H1 (cell line): ENCODE measurements around the gene CYRIA. TPM values are rescaled to one million over a fixed set of nuclear protein-coding genes. Genes with fewer than 3 reads are reported as not detected.
A peak's percentile ranks its signal among the peaks of the same experiment; 100 is the strongest.

Experiments used
- CTCF ChIA-PET: fragments of 300-600 bp; sonication (Branson Sonifier 250); formaldehyde crosslinking; loops from one replicate; lab custom pipeline; 2021; ENCODE audit not compliant: partially characterized antibody; lab: Charles Lee
- POLR2A ChIA-PET: fragments of 300-600 bp; sonication (Branson Sonifier 250); formaldehyde crosslinking; loops from one replicate; lab custom pipeline; 2021; ENCODE audit warnings: inconsistent platforms; ENCODE audit not compliant: partially characterized antibody; lab: Charles Lee
- DNase-seq, 2 experiments: peaks; one replicate each; pipeline versions ENCODE4 v3.0.0 to v3.0.0-alpha.2; 2010 to 2022; ENCODE audit warnings: low spot score in 2 of 2, low read depth in 1 of 2, mixed read lengths in 1 of 2
- FAIRE-seq: peaks from 2 replicates; lab custom pipeline; 2011; peaks lifted over from hg19 to GRCh38; lab: Jason Lieb, UNC
- H2AFZ ChIP-seq: 2 replicates; pipeline ENCODE4 v1.8.1; 2012; ENCODE audit warnings: low read length, inconsistent platforms
- H2AK5ac ChIP-seq: 2 replicates; pipeline ENCODE4 v1.6.1; 2013; ENCODE audit warnings: low read depth, low read length
- H2BK120ac ChIP-seq: replicated peaks from 2 replicates; pipeline ENCODE3; 2013; ENCODE audit warnings: low read depth, low read length, inconsistent platforms
- H2BK12ac ChIP-seq: 2 replicates; pipeline ENCODE4 v1.6.1; 2013; ENCODE audit warnings: low read depth, low read length
- H2BK15ac ChIP-seq: 2 replicates; pipeline ENCODE4 v1.6.1; 2013; ENCODE audit warnings: low read length
- H2BK20ac ChIP-seq: 2 replicates; pipeline ENCODE4 v1.6.1; 2013; ENCODE audit warnings: low read length
- H2BK5ac ChIP-seq: 2 replicates; pipeline ENCODE4 v1.6.1; 2013; ENCODE audit warnings: low read depth, low read length
- H3K14ac ChIP-seq: 2 replicates; pipeline ENCODE4 v1.6.1; 2013; ENCODE audit warnings: inconsistent platforms; ENCODE audit not compliant: insufficient read length
- H3K18ac ChIP-seq: 2 replicates; pipeline ENCODE4 v1.6.1; 2013; ENCODE audit warnings: low read length; ENCODE audit errors: extremely low read depth
- H3K23ac ChIP-seq: 2 replicates; pipeline ENCODE4 v1.6.1; 2013; ENCODE audit warnings: inconsistent platforms; ENCODE audit not compliant: insufficient read length
- H3K23me2 ChIP-seq: 2 replicates; pipeline ENCODE4 v1.6.1; 2013; ENCODE audit warnings: low read depth, low read length
- H3K27ac ChIP-seq: 2 replicates; pipeline ENCODE4 v1.6.1; 2011; ENCODE audit warnings: low read depth, low read length, inconsistent platforms
- H3K27me3 ChIP-seq, 4 experiments: replicated peaks in 1 of 4; 1 replicate in 1 of 4; 2 replicates in 3 of 4; pipeline versions ENCODE4 v1.6.1 to v1.8.1; 2011 to 2013; ENCODE audit warnings: low read length in 3 of 4, mild to moderate bottlenecking in 3 of 4, inconsistent platforms in 2 of 4, mixed read lengths in 2 of 4, moderate library complexity in 1 of 4; ENCODE audit not compliant: control insufficient read depth in 3 of 4, insufficient read depth in 3 of 4; ENCODE audit errors: extremely low read depth in 1 of 4
- H3K36me3 ChIP-seq, 4 experiments: 2 replicates each; pipeline versions ENCODE4 v1.6.1 to v1.8.1; 2011 to 2013; ENCODE audit warnings: mild to moderate bottlenecking in 4 of 4, low read length in 3 of 4, moderate library complexity in 2 of 4, control low read depth in 1 of 4, inconsistent platforms in 1 of 4; ENCODE audit not compliant: insufficient read depth in 4 of 4, control insufficient read depth in 2 of 4
- H3K4ac ChIP-seq: replicated peaks from 2 replicates; pipeline ENCODE3; 2013; ENCODE audit warnings: low read length, low read depth, mixed read lengths, inconsistent platforms; ENCODE audit not compliant: insufficient read length
- H3K4me1 ChIP-seq, 4 experiments: replicated peaks in 1 of 4; 1 replicate in 1 of 4; 2 replicates in 3 of 4; pipeline versions ENCODE4 v1.6.1 to v1.8.1; 2011 to 2013; ENCODE audit warnings: low read length in 3 of 4, inconsistent platforms in 2 of 4, mixed read lengths in 1 of 4; ENCODE audit not compliant: insufficient read depth in 4 of 4, control insufficient read depth in 3 of 4
- H3K4me2 ChIP-seq, 2 experiments: 2 replicates each; pipeline versions ENCODE4 v1.6.1 to v1.8.1; 2011 to 2013; ENCODE audit warnings: low read depth in 2 of 2, low read length in 2 of 2, control low read depth in 1 of 2, inconsistent platforms in 1 of 2, mild to moderate bottlenecking in 1 of 2; ENCODE audit not compliant: insufficient read depth in 1 of 2
- H3K4me3 ChIP-seq, 4 experiments: fragments of 200-600, 300-600 bp in 1 of 4; sonication (generic), shearing (Covaris generic), sonication (Bioruptor Twin) in 1 of 4; 2 replicates each; pipeline versions ENCODE4 v1.5.1 to v1.8.1; 2011 to 2016; ENCODE audit warnings: low read length in 4 of 4, low read depth in 3 of 4, control low read depth in 2 of 4, inconsistent platforms in 2 of 4, mild to moderate bottlenecking in 2 of 4, mixed read lengths in 1 of 4, moderate library complexity in 1 of 4; ENCODE audit not compliant: insufficient read depth in 2 of 4; ENCODE audit errors: extremely low read depth in 1 of 4
- H3K56ac ChIP-seq: replicated peaks from 2 replicates; pipeline ENCODE3; 2013; ENCODE audit warnings: low read depth, mild to moderate bottlenecking, mixed read lengths, low read length, inconsistent platforms; ENCODE audit not compliant: insufficient read length
- H3K79me1 ChIP-seq: 2 replicates; pipeline ENCODE4 v1.6.1; 2013; ENCODE audit warnings: low read depth, low read length, control low read depth
- H3K79me2 ChIP-seq, 2 experiments: 2 replicates each; pipeline versions ENCODE4 v1.6.1 to v1.8.1; 2012 to 2013; ENCODE audit warnings: low read length in 2 of 2, mild to moderate bottlenecking in 2 of 2, inconsistent platforms in 1 of 2; ENCODE audit not compliant: insufficient read depth in 2 of 2, control insufficient read depth in 1 of 2
- H3K9ac ChIP-seq, 4 experiments: replicated peaks in 1 of 4; 1 replicate in 1 of 4; 2 replicates in 3 of 4; pipeline versions ENCODE4 v1.6.1 to v1.8.1; 2011 to 2013; ENCODE audit warnings: low read depth in 3 of 4, low read length in 3 of 4, control low read depth in 2 of 4, mild to moderate bottlenecking in 2 of 4, moderate library complexity in 2 of 4, inconsistent platforms in 1 of 4; ENCODE audit errors: extremely low read depth in 1 of 4
- H3K9me3 ChIP-seq, 2 experiments: 2 replicates each; pipeline versions ENCODE4 v1.6.1 to v1.8.1; 2012 to 2013; ENCODE audit warnings: mild to moderate bottlenecking in 2 of 2, moderate library complexity in 2 of 2, control low read depth in 1 of 2, inconsistent platforms in 1 of 2, low read depth in 1 of 2, low read length in 1 of 2, mixed read lengths in 1 of 2; ENCODE audit not compliant: insufficient read depth in 2 of 2
- H4K20me1 ChIP-seq, 2 experiments: replicated peaks in 1 of 2; 2 replicates each; pipeline versions ENCODE3 to v1.8.1; 2011 to 2013; ENCODE audit warnings: inconsistent platforms in 2 of 2, low read length in 2 of 2, mild to moderate bottlenecking in 1 of 2; ENCODE audit not compliant: insufficient read depth in 2 of 2, control insufficient read depth in 1 of 2
- H4K5ac ChIP-seq: 2 replicates; pipeline ENCODE4 v1.6.1; 2013; ENCODE audit warnings: low read length, low read depth, mixed read lengths, inconsistent platforms; ENCODE audit not compliant: insufficient read length
- H4K8ac ChIP-seq: 2 replicates; pipeline ENCODE4 v1.8.0; 2013; ENCODE audit warnings: mild to moderate bottlenecking, moderate library complexity, low read length, inconsistent platforms; ENCODE audit not compliant: insufficient read depth; ENCODE audit errors: extremely low read depth
- H4K91ac ChIP-seq: replicated peaks from 2 replicates; pipeline ENCODE3; 2013; ENCODE audit warnings: low read length, mixed read lengths, inconsistent platforms; ENCODE audit not compliant: insufficient read length
- SIN3A ChIP-seq, 2 experiments: IDR thresholded peaks in 1 of 2; conservative IDR thresholded peaks in 1 of 2; 2 replicates each; pipeline ENCODE4 v1.6.1; 2011 to 2012; ENCODE audit warnings: low read length in 2 of 2, improper control_type of control experiment in 1 of 2, low read depth in 1 of 2, mild to moderate bottlenecking in 1 of 2
- USF2 ChIP-seq: IDR thresholded peaks from 2 replicates; pipeline ENCODE4 v1.6.1; 2011; ENCODE audit warnings: low read length, improper control_type of control experiment
- WGBS, 2 experiments: shearing (Covaris generic) in 1 of 2; methylation state at CpG; one replicate each; pipeline versions ENCODE4 v1.1.6 to v1.1.7; 2013 to 2015; ENCODE audit warnings: low lambda C conversion rate in 2 of 2, mixed read lengths in 2 of 2, inconsistent platforms in 1 of 2, low coverage in 1 of 2, missing lambda C conversion rate in 1 of 2; ENCODE audit not compliant: insufficient replicate concordance in 2 of 2, insufficient coverage in 1 of 2, insufficient read length in 1 of 2; ENCODE audit errors: extremely low coverage in 1 of 2, missing lambda C conversion rate in 1 of 2; 5-methylcytosine and 5-hydroxymethylcytosine counted together
- polyA plus RNA-seq, 7 experiments: library from polyadenylated mRNA; depleted of rRNA in 3 of 7; stranded (reverse) in 5 of 7; unstranded in 2 of 7; fragments of >200 nt in 5 of 7; fragments of 200-250 nt in 2 of 7; gene quantifications; 1 replicate in 5 of 7; 2 replicates in 1 of 7; 4 replicates in 1 of 7; pipeline versions ENCODE4 v1.2.1 to v1.2.3, GENCODE V29; 2011 to 2013; ENCODE audit warnings: missing spikeins in 2 of 7, mixed read lengths in 2 of 7
- total RNA-seq: library from RNA; stranded (reverse); fragmentation: NEBNext Ultra II Directional; extraction: Animal tissue kit (Norgen Biotek cat#: 25700); gene quantifications from 2 replicates; pipeline ENCODE4 v1.2.1, GENCODE V29; 2021

Gene CYRIA
- total and polyA plus RNA-seq, 2 of the 8 experiments (the other 6 are each of a cell fraction or from before 2014, with no cell fraction given), result 1.5 to 9.8 TPM

GRCh38 chr2:16650287-16651249, 15.1 kb downstream of the CYRIA start:
- H3K9ac ChIP-seq, result no peak overlapping the region
- no peak overlapping the region for H4K8ac ChIP-seq
- ChIA-PET CTCF (interaction anchor here (1.1 to 4.1 kb wide), 8 partner anchors 20 to 106 kb away, joined by 3 to 15 read pairs (median 4); no protein-coding TSS in a partner anchor), POLR2A (no interaction called here)
- H2BK12ac ChIP-seq, result 0 out of 2 replicates have a peak overlapping the region, but pooled peaks have one; percentile 2
- H3K4me3 ChIP-seq, result no peak overlapping the region
- H3K14ac ChIP-seq, result no peak overlapping the region
- H3K4me1 ChIP-seq, result peaks cover 0 to 3% (median 0%) of the 10 kb centered on the region in 4 experiments; a peak in 2 of 7 replicates
- DNase-seq (no peak), FAIRE-seq (no peak)
- no peaks in the 10 kb centered on the region for H3K27me3 ChIP-seq
- H4K91ac ChIP-seq, result no peak overlapping the region
- no peak overlapping the region for H2BK120ac ChIP-seq
- H3K23me2 ChIP-seq, result no peaks in the 10 kb centered on the region
- 90 to 100% methylated on average over 1 to 12 of the region's 12 CpGs for WGBS, 2 experiments
- no peaks in the 10 kb centered on the region for H3K9me3 ChIP-seq
- no peak overlapping the region for H2AK5ac ChIP-seq
- H2AFZ ChIP-seq, result no peak overlapping the region
- H2BK20ac ChIP-seq, result no peak overlapping the region
- TF ChIP-seq SIN3A (conservative IDR thresholded peaks at IDR 0.05 in 1 of 2, IDR thresholded peaks at IDR 0.05 in 1 of 2; ENCODE audit: low read depth in 1 of 2, low read length in 2 of 2), result no peak
- no peak for TF ChIP-seq USF2
- no peak overlapping the region for H2BK15ac ChIP-seq
- H3K4ac ChIP-seq, result no peak overlapping the region
- H3K27ac ChIP-seq, result no peak overlapping the region
- H4K5ac ChIP-seq, result no peak overlapping the region
- no peak overlapping the region for H3K23ac ChIP-seq
- no peaks in the 10 kb centered on the region for H3K79me2 ChIP-seq
- H4K20me1 ChIP-seq, result no peaks in the 10 kb centered on the region
- H3K36me3 ChIP-seq, result no peaks in the 10 kb centered on the region
- H3K56ac ChIP-seq, result no peak overlapping the region
- H3K4me2 ChIP-seq, result no peak overlapping the region
- no peak overlapping the region for H3K18ac ChIP-seq
- no peak overlapping the region for H2BK5ac ChIP-seq
- H3K79me1 ChIP-seq, result no peaks in the 10 kb centered on the region
